ENCODE results near the gene CLCN6. TPM values are rescaled to one million over a fixed set of nuclear protein-coding genes. Genes with fewer than 3 reads are reported as not detected.

CLCN6 gene
- total RNA-seq, 2 donors from 2014 or later, result 32.1 to 49.0 TPM

DNA sequence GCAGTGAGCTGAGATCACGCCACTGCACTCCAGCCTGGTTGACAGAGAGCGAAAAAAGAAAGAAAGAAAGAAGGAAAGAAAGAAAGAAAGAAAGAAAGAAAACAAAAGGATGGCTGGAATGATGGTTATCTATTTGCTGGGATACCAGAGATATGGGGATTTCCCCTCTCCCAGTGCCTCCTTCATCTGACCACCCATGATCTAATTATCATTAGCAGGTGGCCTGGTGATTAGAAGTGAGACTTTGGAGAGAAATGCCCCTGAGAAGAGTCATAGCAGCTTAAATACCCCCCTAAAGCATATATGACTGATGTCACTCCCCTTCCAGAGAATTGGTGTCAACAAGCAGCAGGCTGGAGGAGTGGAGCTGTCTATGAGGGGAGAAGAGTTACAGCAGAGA lies 54.1 kb downstream of the CLCN6 start:
- no peak for DNase-seq
- no peak for ATAC-seq
- intact Hi-C loops (cut with DNase I), result no loop called here

DNA sequence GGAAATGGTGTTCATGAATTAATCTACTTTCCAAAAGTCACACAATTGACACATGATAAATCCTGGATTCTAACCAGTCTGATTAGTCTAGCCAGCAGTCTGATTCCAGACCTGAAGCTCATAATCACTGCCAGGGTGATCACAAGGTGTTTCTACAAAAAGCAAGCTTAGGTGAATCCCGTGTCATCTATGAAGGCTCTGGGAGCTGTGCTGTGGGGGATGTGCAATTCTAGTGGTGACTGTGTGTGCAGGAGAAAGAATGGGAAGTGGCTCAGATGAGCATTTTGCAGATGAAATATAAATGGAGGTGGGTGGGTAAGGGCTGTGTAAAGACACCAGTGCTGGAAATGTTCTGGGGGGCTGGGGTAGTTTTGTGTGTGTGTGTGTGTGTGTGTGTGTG lies 54.6 kb downstream of the CLCN6 start:
- DNase-seq (no peak), ATAC-seq (no peak)
- intact Hi-C loops (cut with DNase I), result no loop called here

DNA sequence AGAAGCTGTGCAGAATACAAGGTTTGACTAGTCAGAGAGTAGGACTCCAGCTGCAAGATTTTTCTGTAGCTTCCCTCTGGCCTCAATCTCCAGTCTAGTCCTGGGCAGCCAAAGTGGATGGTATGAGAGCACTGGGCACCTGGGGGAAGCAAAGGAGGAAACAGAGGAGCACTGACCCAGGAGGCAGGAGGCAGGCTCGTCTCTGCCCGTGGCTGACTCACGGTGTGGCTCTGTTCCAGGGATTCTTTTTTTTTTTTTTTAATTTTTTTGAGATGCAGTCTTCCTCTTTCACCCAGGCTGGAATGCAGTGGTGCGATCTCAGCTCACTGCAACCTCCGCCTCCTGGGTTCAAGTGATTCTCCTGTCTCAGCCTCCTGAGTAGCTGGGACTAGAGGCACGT lies 56.9 kb downstream of the CLCN6 start:
- intact Hi-C loops (cut with DNase I), result no loop called here
- ATAC-seq, result no peak
- no peak for DNase-seq

DNA sequence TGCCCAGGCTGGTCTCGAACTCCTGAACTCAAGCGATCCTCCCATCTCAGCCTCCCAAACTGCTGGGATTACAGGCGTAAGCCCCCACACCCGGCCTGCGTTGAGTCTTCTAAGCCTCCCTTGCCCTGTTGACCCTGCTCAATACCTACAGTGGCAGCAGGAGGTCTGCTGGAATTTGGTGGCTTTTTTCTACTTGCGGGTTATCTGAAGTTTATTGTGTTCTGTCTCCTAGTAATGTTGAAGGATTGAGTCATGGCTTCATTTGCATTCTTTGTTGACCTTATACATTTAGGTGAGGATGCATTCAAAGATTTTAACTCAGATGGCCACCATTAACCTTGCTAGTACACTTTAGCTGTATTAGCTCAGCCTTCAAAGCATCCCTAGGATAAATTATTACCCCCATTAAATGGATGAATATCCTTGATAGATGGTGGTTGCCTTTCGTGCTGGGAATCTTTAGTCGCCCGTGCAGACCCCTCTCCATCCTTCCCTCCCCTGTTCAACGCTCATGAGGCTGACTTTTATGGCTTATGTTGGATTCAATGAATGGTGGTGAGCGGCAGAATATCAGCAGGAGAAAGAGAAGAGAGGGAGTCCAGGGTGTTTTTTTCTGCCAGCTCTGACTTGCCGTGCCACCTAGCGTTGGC lies 62.5 kb downstream of the CLCN6 start:
- intact Hi-C loops (cut with DNase I), result no loop called here
- ATAC-seq (no peak), DNase-seq (no peak)

DNA sequence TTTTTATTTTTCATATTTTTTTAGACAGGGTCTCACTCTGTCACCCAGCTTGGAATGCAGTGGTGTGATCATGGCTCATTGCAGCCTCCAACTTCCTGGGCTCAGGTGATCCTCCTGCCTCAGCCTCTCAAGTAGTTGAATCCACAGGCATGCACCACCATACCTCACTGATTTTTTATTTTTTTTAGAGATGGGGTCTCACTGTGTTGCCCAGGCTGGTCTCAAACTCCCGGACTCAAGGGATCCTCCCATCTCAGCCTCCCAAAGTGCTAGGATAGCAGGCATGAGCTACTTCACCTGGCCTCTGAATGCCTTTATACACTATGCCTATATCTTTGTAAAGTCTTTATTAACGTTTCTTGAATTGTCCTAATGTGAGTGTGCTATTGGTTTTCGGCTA lies 63.1 kb downstream of the CLCN6 start:
- no peak for DNase-seq
- intact Hi-C loops (cut with DNase I), result no loop called here
- no peak for ATAC-seq

DNA sequence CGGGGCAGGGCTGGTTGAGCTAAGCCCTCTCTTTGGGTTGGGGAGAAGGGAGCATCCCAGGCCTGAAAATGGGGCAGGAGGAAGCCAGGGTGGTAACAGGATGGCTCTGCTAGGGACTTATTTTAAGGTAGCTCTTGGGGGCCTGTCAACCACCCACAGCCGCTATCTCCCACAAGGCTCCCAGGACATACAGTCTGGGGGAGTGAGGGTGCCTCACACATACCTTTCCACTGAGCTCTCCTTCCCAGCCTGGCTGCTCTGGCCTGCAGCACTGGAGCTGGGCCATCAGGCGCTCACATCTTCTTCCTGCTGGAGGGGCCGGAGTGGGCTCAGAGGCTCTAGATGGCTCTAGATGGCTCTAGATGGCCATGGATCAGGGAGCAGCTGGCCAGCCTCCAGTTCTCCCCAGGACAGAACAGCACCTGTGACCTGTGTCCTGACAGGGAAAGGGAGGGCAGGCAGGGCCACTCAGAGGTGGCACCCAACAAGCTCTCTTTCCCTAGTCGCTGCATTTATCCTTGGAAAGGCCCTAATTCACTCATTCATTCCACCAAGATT lies 63.7 kb downstream of the CLCN6 start:
- ATAC-seq, result no peak
- no peak for DNase-seq
- intact Hi-C loops (cut with DNase I), result no loop called here

DNA sequence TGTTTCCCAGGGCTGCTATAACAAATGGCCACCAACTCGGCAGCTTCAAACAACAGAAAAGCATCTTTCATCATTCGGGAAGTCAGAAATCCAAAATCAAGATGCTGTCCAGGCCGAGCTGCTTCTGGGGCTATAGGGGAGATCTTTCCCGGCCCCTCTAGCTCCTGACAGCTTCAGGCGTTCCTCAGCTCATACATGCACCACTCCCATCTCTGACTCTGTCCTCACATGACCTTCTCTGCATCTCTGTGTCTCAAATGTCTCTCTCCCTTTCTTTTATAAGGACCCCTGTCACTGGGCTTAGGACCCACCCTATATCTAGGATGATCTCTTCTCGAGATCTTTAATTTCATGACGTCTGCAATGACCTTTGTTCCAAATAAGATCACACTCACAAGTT lies 66.6 kb downstream of the CLCN6 start:
- DNase-seq (no peak), ATAC-seq (no peak)
- intact Hi-C loops (cut with DNase I), result no loop called here

DNA sequence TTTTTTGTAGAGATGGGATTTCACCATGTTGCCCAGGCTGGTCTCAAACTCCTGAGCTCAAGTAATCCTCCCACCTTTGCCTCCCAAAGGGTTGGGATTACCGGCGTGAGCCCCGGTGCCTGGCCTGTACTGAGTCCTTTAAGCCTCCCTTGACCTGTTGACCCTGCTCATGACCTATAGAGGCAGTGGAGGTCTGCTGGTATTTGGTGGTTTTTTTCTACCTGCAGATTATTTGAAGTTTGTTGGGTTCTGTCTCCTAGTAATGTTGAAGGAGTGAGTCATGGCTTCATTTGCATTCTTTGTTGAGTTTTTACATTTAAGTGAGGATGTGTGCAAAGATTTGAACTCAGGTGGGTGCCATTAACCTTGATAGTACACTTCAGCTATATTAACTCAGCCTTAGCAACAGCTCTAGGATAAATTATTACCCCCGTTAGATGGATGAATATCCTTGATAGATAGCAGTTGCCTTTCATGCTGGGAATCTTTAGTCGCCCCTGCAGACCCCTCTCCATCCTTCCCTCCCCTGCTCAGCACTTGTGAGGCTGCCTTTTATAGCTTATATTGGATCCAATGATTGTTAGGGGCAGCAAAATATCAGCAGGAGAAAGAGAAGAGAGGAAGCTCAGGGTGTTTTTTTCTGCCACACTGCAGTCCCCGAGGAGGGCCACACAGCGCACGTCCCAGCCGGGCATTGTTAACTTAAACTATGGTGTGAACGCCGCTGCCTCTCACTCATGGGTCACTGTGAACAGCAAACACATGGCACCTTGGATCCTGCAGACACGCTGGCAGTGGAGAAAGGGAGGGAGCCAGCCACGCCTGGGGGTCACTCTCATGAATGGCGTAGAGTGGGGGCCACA lies 67.6 kb downstream of the CLCN6 start:
- DNase-seq (no peak), ATAC-seq (no peak)
- intact Hi-C loops (cut with DNase I), result loop anchor here in 1 of 2 donors (1.0 kb wide), 1 partner anchor 25 kb away; no protein-coding TSS in a partner anchor

DNA sequence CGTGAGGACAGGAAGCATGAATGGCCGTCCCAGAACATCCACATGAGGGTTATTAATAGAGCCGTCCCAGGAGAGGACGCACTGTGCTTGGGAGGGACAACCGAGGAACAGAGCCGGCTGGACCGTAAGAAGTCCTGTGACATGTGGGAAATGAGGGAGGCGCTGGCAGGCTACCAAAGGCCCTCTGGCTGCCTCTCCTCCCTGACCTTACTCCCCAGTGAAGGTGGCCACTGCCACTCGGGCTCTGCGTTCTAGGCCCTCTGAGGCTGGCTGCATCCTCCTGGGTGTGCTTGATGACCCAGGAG lies 68.2 kb downstream of the CLCN6 start:
- DNase-seq, result peak; percentile 88
- peak; percentile 92 to 93 for ATAC-seq
- intact Hi-C loops (cut with DNase I), result loop anchor here in 1 of 2 donors (1.0 kb wide), 1 partner anchor 26 kb away; no protein-coding TSS in a partner anchor

DNA sequence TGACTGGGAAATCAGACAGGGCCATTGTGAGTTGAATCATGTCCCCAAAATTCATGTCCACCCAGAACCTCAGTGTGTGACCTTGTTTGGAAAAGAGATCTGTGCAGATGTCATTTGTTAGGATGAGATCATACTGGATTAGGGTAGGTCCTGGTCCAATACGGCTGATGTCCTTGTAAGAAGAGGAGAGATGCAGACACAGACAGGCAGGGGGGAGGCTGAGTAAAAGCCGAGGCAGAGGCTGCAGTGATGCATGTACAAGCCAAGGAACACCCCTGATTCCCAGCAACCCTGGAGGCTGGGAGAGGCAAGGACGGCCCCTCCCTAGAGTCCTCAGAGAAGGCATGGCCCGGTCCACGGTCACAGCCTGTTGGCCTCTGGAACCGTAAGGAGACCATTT lies 68.6 kb downstream of the CLCN6 start:
- intact Hi-C loops (cut with DNase I), result loop anchor here in 1 of 2 donors (1.0 kb wide), 1 partner anchor 26 kb away; no protein-coding TSS in a partner anchor
- ATAC-seq, result peak; percentile 6 to 37
- DNase-seq, result no peak

DNA sequence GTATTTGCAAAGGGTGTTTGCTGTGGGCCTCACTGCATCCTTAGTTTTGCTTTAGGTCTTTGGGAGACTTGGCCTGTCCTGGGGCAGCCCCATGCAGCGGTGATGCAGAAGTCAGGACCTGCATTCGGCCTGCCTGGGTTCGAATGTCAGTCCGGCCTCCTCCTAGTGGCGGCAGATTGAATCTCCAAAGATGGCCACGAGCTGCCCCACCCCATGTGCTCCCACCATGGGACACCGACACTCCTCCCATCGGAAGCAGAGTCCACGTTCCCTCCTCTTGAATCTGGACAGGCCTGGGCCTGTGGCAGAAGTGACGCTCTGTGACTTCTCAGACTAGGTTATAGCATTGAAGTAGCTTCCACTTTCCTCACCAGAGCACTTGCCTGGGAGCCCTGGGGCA lies 69.1 kb downstream of the CLCN6 start:
- DNase-seq (no peak), ATAC-seq (no peak)
- intact Hi-C loops (cut with DNase I), result no loop called here

DNA sequence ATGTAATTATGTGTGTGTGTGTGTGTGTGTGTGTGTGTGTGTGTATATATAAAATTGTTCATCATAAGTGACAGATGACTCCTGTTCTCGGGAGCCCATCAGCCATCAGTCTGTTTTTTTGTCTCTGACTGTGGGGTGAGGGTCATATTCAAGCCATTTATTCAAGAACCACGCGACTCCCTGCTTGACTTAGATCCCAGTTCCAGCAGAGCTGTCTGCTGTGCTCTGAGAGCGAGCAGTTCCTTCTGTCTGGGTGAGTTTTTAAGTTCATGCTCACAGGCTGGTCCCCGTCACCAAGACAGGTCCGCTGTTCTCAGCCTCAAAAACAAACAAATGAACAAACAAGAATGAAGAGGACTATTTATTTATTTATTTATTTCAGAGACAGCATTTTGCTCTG lies 71.1 kb downstream of the CLCN6 start:
- intact Hi-C loops (cut with DNase I), result no loop called here
- DNase-seq (no peak), ATAC-seq (no peak)

DNA sequence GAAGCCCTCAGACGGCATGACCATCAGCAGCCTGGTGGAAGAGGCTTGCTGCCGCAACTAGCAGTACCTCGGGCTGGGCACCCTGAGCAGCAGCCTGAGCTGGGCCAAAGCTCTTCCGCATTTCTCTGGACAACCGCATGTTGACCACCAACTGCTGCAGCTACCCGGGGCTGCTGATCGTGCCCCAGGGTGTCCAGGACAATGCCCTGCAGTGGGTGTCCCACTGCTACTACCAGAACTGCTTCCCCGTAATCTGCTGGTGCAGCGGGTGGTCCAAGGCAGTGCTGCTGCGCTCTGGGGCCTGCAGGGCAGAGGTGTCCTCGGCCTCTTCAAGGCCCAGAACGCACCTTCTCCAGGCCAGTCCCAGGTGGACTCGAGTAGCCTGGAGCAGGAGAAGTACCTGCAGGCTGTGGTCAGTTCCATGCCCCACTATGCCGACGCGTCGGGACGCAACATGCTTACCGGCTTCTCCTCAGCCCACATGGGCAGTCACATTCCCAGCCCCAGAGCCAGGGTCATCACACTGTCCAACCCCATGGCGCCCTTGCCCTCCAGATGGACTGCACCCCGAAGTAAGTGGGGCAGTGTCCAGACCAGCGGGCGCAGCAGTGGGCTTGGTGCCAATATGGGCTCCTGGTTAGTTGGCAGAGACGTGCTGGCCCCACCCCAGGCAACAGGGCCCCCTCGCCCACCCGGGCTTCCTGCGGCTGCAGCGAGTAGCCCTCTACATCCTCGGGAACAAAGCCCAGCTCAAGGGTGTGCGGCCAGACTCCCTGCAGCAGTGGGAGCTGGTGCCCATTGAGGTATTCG lies 72.3 kb downstream of the CLCN6 start:
- intact Hi-C loops (cut with DNase I), result no loop called here

DNA sequence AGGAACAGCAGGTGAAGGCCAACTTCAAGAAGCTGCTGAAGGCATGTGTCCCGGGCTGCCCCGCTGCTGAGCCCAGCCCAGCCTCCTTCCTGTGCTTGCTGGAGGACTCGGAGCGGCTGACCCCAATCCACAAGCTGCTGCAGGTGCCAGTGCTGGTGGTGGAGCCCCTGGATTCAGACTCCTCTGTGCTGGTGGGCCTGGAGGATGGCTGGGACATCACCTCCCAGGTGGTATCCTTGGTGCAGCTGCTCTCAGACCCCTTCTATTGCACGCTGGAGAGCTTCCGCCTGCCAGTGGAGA lies 72.8 kb downstream of the CLCN6 start:
- ATAC-seq, result no peak
- DNase-seq, result no peak
- intact Hi-C loops (cut with DNase I), result no loop called here

More for the DNA sequence above, 72.3 kb downstream of the CLCN6 start:
- DNase-seq (no peak), ATAC-seq (no peak)

DNA sequence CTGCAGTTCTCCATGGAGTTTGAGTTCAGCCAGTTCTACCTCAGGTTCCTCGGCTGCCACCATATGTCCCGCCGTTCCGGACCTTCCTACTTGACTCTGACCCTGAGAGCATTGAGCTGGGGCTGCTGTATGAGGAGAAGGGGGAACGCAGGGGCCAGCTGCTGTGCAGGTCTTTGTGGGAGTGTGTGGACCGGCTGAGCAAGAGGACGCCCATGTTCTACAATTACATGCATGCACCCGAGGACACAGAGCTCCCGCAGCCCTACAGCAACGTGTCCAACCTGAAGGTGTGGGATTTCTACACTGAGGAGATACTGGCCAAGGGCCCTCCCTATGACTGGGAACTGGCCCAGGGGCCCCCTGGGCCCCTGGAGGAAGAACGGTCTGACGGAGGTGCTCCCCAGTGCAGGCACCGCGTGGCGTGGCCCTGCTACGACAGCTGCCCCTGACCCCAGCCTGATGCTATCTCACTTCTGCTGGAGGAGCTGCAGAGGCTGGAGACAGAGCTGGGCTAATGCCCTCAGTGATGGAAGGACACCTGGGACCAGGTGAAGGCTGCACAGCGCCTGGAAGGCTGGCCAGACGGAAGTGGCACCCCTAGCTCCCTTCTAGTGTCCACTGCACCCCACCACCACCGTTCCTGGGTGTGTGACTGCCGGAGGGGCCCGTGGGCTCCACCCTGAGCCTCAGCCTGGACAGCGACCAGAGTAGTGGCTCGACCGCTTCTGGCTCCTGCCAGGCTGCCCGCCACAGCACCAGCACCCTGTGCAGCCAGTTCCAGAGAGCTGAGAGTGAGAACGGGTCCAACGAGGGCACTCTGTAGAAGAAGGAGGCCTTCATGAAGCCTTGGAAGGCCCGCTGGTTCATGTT lies 73.6 kb downstream of the CLCN6 start:
- intact Hi-C loops (cut with DNase I), result no loop called here
- no peak for DNase-seq
- ATAC-seq, result no peak

DNA sequence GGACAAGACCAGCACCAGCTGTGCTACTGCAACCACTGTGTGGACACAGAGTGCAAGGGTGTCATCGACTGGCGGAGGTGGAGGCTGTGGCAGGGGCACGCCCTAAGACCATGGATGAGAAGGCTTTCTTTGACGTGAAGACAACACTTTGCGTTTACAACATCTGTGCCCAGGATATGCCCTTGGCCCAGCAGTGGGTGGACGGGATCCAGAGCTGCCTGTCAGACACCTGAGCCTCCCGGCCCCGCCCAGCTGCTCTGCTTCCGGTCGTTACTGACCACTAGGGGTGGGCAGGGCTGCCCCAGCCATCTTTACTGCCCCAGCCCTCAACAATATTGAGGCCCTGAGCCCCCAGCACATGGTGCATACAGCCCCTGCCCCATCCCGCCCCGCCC lies 74.2 kb downstream of the CLCN6 start:
- ATAC-seq (no peak), DNase-seq (no peak)
- intact Hi-C loops (cut with DNase I), result no loop called here

DNA sequence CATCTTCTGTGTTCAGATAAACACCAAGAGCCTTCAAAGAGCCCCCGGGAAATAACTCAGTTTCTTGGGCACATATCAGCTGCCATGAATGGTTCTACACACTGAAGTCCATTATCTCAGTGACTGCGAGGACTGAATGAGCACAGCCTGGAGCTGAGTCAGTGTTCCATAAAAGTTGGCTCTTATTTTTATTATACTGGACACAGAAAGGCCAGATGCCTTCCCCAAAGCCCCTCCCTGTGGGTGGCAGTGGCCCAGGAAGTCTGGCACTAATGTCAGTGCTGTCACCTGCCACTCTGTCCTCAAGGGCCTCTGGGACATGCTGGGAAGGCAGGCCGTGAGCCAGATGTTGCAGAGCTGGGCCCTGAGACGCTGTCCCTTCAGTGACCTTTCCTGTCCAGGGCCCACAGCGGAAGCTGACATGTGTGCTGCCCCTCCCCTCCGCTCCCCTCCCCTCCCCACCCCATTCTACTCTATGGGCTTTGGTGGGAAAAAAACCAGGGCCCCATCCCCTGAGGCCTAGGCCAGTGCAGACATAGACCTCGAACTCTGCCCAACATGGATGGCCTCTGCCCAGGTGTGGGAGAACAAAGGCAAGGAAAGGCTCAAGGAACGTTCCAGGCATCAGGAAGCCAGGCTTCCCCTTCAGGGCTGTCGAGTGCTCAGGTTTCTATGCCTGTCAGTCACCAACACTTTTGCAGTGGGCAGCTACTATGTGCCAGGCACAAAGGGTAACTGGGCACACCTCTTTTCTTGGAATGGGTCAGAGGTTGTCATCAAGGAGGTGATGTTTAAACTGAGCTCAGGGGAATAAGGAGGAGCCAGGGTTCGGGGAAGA lies 75.1 kb downstream of the CLCN6 start:
- ATAC-seq (peak; percentile 79 to 86), DNase-seq (peak; percentile 89)
- intact Hi-C loops (cut with DNase I), result no loop called here

DNA sequence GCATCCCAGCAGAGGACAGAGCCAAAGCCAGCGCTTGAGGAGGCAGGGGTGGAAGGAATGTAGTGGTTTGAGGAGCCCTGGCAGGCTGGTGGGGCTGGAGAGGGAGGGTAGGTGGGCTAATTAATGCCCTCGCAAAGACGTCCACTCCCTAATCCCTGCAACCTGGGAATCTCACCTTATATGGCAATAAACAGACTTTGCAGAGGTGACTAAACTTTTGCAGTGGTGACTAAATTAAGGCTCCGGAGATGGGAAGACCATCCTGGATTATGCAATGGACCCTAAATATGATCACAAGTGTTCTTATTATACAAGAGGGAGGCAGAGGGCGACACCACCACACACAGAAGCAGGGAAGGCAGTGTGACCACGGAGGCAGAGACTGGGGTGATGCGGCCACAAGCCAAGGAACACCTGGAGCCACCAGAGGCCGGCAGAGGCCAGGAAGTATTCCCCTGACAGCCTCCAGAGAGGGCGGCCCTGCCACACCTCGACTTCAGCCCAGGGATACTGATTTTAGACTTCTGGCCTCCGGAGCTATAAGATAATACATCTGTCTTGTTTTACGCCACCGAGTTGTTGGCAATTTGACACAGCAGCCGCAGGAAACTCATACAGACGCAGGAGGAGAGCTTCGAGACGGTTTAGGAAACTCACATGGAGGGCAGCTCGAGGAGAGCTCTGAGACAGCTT lies 75.9 kb downstream of the CLCN6 start:
- DNase-seq (no peak), ATAC-seq (no peak)
- intact Hi-C loops (cut with DNase I), result no loop called here
